ENCODE results near the gene RTN4RL2. TPM values are rescaled to one million over a fixed set of nuclear protein-coding genes. Genes with fewer than 3 reads are reported as not detected.

RTN4RL2 gene
- total RNA-seq, 1 donor from 2014 or later: 0.81 TPM

GRCh38 chr11:57485217-57485990 lies 25.1 kb downstream of the RTN4RL2 start:
- no peak for DNase-seq (ENCODE audit: extremely low spot score, unreplicated experiment)
- Mint-ChIP-seq H3K27ac (ENCODE audit: unreplicated experiment) (no peak overlapping the region), H3K9me3 (ENCODE audit: unreplicated experiment) (no peaks in the 10 kb centered on the region), H3K36me3 (ENCODE audit: unreplicated experiment) (peaks cover 9% of the 10 kb centered on the region), H3K4me1 (ENCODE audit: unreplicated experiment) (peaks cover 14% of the 10 kb centered on the region), H3K27me3 (ENCODE audit: unreplicated experiment) (peaks cover 26% of the 10 kb centered on the region), H3K4me3 (ENCODE audit: unreplicated experiment) (no peak overlapping the region)
- no peak for TF ChIP-seq CTCF (IDR thresholded peaks at IDR 0.05)

- Mint-ChIP-seq H3K27ac (ENCODE audit: unreplicated experiment) (no peak overlapping the region), H3K36me3 (ENCODE audit: unreplicated experiment) (peaks cover 13% of the 10 kb centered on the region), H3K4me3 (ENCODE audit: unreplicated experiment) (no peak overlapping the region), H3K4me1 (ENCODE audit: unreplicated experiment) (peaks cover 8% of the 10 kb centered on the region), H3K9me3 (ENCODE audit: unreplicated experiment) (no peaks in the 10 kb centered on the region), H3K27me3 (ENCODE audit: unreplicated experiment) (peaks cover 10% of the 10 kb centered on the region)
- DNase-seq (ENCODE audit: extremely low spot score, unreplicated experiment): no peak
- TF ChIP-seq CTCF (IDR thresholded peaks at IDR 0.05): no peak
Measured at GRCh38 chr11:57487021-57487778, 26.9 kb downstream of the RTN4RL2 start.

GRCh38 chr11:57487920-57488659 lies 27.8 kb downstream of the RTN4RL2 start:
- no peak for TF ChIP-seq CTCF (IDR thresholded peaks at IDR 0.05)
- Mint-ChIP-seq H3K27me3 (ENCODE audit: unreplicated experiment) (peaks cover 6% of the 10 kb centered on the region), H3K9me3 (ENCODE audit: unreplicated experiment) (no peaks in the 10 kb centered on the region), H3K4me3 (ENCODE audit: unreplicated experiment) (no peak overlapping the region), H3K4me1 (ENCODE audit: unreplicated experiment) (peaks cover 4% of the 10 kb centered on the region), H3K27ac (ENCODE audit: unreplicated experiment) (no peak overlapping the region), H3K36me3 (ENCODE audit: unreplicated experiment) (peaks cover 13% of the 10 kb centered on the region)
- DNase-seq (ENCODE audit: extremely low spot score, unreplicated experiment): no peak

- peaks cover 8% of the 10 kb centered on the region for H3K36me3 Mint-ChIP-seq (ENCODE audit: unreplicated experiment)
- TF ChIP-seq CTCF (IDR thresholded peaks at IDR 0.05): no peak
- H3K27ac Mint-ChIP-seq (ENCODE audit: unreplicated experiment): no peak overlapping the region
- H3K27me3 Mint-ChIP-seq (ENCODE audit: unreplicated experiment): no peaks in the 10 kb centered on the region
- H3K9me3 Mint-ChIP-seq (ENCODE audit: unreplicated experiment): no peaks in the 10 kb centered on the region
- no peaks in the 10 kb centered on the region for H3K4me1 Mint-ChIP-seq (ENCODE audit: unreplicated experiment)
- DNase-seq (ENCODE audit: extremely low spot score, unreplicated experiment): no peak
- no peak overlapping the region for H3K4me3 Mint-ChIP-seq (ENCODE audit: unreplicated experiment)
Measured at GRCh38 chr11:57490456-57491248, 30.3 kb downstream of the RTN4RL2 start.
